BLaER1 treated with 17β-estradiol and CSF1 and Interleukin-3, amounts not matched to agents 10 nM and 100 nM (cell line): ENCODE data around the gene CFAP61.
A peak's percentile ranks its signal among the peaks of the same experiment; 100 is the strongest.

ENCODE experiments used
- H3K27ac ChIP-seq, 11 experiments: shearing (Covaris generic); formaldehyde crosslinking; 2 replicates each; pipeline ENCODE4 v1.8.1; 2022
- H3K27me3 ChIP-seq, 11 experiments: shearing (Covaris generic); formaldehyde crosslinking; 2 replicates each; pipeline ENCODE4 v1.8.1; 2022
- H3K36me3 ChIP-seq, 11 experiments: shearing (Covaris generic); formaldehyde crosslinking; 2 replicates each; pipeline ENCODE4 v1.8.1; 2022
- H3K4me1 ChIP-seq, 10 experiments: shearing (Covaris generic); formaldehyde crosslinking; 2 replicates each; pipeline ENCODE4 v1.8.1; 2022
- H3K4me2 ChIP-seq, 11 experiments: shearing (Covaris generic); formaldehyde crosslinking; 2 replicates each; pipeline ENCODE4 v1.8.1; 2022
- H3K4me3 ChIP-seq, 10 experiments: shearing (Covaris generic); formaldehyde crosslinking; 2 replicates each; pipeline ENCODE4 v1.8.1; 2022
- H3K9ac ChIP-seq, 11 experiments: shearing (Covaris generic); formaldehyde crosslinking; 2 replicates each; pipeline ENCODE4 v1.8.1; 2022
- H3K9me3 ChIP-seq, 11 experiments: shearing (Covaris generic); formaldehyde crosslinking; replicated peaks in 1 of 11; 2 replicates each; pipeline ENCODE4 v1.8.1; 2022
- H4K20me1 ChIP-seq, 11 experiments: shearing (Covaris generic); formaldehyde crosslinking; 2 replicates each; pipeline ENCODE4 v1.8.1; 2022
- Cebpa-rat ChIP-seq, 11 experiments: shearing (Covaris generic); IDR thresholded peaks; 2 replicates each; pipeline ENCODE4 v1.8.1; 2022

The CFAP61 gene

DNA sequence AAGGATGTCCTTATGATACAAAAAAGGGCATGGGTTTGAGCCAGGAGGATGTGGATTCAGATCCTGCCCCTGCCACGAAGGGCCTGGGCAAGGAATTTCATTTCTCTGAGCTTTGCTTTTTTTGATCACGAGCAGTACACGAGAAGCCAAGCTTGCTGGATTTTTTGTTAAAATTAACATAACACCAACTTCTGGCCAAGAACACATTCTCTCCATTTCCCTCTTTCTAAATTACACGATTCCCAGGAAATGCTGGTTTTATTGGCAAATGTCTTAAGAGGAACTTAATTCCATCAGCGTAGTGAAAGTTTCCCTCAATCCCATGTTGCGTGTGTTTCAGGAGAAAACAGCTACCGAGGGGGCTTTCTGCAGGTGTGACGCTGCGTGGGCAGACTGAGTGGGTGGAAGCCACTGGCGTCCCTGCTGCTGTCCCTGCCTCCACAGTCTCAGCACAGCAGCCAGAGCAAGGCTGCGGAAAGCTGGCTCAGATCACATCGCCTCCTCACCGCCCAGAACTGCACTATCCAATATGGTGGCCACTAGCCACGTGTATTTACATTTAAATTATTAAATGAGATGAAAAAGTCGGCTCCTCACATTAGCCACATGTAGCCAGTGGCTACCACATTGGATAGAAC lies 194.8 kb downstream of the CFAP61 start:
- H3K9me3 ChIP-seq, result peaks cover 23 to 42% (median 29%) of the 10 kb centered on the region in 11 experiments
- H3K36me3 ChIP-seq, result peaks cover 0 to 6% (median 0%) of the 10 kb centered on the region in 11 experiments; a peak in 1 of 22 replicates
- H4K20me1 ChIP-seq, result no peaks in the 10 kb centered on the region
- no peak overlapping the region for H3K9ac ChIP-seq
- no peak for TF ChIP-seq Cebpa-rat (IDR thresholded peaks at IDR 0.05)
- no peak overlapping the region for H3K27ac ChIP-seq
- H3K4me1 ChIP-seq, result peaks cover 0 to 9% (median 2%) of the 10 kb centered on the region in 10 experiments; a peak in 6 of 20 replicates
- no peaks in the 10 kb centered on the region for H3K27me3 ChIP-seq
- H3K4me3 ChIP-seq, result no peak overlapping the region
- H3K4me2 ChIP-seq, result no peak overlapping the region

DNA sequence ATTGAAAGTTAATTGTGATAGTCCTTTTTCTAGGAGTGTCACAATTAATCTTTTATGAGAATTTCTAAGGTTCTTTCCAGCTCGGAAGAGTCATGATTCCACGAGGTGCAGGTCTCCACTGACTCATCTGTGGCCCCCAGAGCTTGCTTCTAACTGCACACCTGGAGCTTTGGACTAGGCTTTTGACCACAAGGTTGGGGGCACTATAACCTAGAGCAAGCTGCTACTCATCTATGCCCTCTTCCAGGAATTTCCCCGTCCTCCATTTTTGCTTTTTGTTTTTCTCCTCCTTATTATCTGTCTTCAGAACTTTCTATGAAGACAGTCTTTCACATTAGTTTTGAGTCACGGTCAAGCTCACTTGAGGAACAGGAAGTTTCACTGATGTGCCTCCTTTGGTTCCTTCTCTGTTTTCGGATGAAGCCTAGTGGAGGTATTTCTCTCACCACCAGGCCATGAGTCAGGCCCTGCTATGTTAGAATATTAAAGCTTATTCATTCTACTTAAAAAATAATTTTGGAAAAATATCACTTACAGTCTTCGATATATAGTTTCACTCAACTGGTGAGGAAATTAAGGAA lies 196.4 kb downstream of the CFAP61 start:
- Histone ChIP-seq H3K27ac (no peak overlapping the region), H3K9me3 (peaks cover 18 to 28% (median 19%) of the 10 kb centered on the region in 11 experiments), H3K27me3 (no peaks in the 10 kb centered on the region), H3K9ac (no peak overlapping the region), H3K36me3 (peaks cover 0 to 6% (median 0%) of the 10 kb centered on the region in 11 experiments; a peak in 1 of 22 replicates), H3K4me2 (peak overlapping the region in 3 of 11 experiments; percentile 4 to 42 (median 41); a peak in 5 of 22 replicates), H4K20me1 (no peaks in the 10 kb centered on the region), H3K4me1 (peaks cover 0 to 9% (median 2%) of the 10 kb centered on the region in 10 experiments; a peak in 6 of 20 replicates), H3K4me3 (no peak overlapping the region)
- no peak for TF ChIP-seq Cebpa-rat (IDR thresholded peaks at IDR 0.05)

DNA sequence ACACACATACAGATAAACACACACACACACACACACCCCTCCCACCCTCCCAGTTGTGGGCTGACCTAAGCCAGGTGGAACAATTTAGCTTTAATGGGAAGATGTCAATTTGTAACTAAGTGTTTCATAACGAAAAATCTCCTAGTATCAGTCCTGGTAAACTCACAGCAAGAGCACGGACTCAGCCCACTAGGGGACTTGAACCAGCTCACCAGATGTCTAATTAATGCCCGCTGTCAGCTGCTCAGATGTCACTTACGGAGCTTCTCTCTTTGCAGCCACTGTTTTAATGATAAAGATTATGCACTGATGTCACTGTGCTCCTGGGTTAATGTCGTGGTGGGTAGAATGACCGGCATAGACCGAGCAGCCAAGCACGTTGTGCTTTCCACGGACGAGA lies 199.0 kb downstream of the CFAP61 start:
- H3K27me3 ChIP-seq, result no peaks in the 10 kb centered on the region
- H3K36me3 ChIP-seq, result no peaks in the 10 kb centered on the region
- no peak for TF ChIP-seq Cebpa-rat (IDR thresholded peaks at IDR 0.05)
- H3K4me1 ChIP-seq, result peaks cover 0 to 28% (median 8%) of the 10 kb centered on the region in 10 experiments; a peak in 11 of 20 replicates
- H4K20me1 ChIP-seq, result no peaks in the 10 kb centered on the region
- H3K27ac ChIP-seq, result no peak overlapping the region
- H3K9ac ChIP-seq, result no peak overlapping the region
- H3K9me3 ChIP-seq, result peaks cover 0 to 4% (median 0%) of the 10 kb centered on the region in 11 experiments; a peak in 2 of 22 replicates
- H3K4me3 ChIP-seq, result no peak overlapping the region
- no peak overlapping the region for H3K4me2 ChIP-seq

DNA sequence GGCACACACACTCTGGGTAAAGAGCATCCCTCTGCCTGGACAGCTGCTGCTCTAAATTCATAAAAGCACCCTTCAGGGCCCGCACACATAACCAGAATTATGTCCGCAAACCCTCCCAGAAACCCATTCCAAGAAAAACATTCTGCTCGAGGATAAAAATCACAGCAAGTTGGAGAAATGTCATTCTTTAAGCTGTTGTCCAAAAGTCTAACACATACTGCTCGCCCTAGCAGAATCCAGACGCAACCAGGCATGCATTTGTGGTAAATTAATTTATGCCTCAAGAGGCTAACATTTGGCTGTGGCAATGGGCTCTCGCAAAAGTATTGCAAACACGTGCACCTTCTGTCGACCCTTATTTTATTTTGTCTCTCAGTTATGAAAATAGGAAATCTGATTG lies 199.5 kb downstream of the CFAP61 start:
- Histone ChIP-seq H3K27me3 (no peaks in the 10 kb centered on the region), H3K4me3 (no peak overlapping the region), H3K4me2 (no peak overlapping the region), H3K36me3 (no peaks in the 10 kb centered on the region), H3K4me1 (peaks cover 0 to 28% (median 8%) of the 10 kb centered on the region in 10 experiments; a peak in 11 of 20 replicates), H4K20me1 (no peaks in the 10 kb centered on the region), H3K9me3 (peaks cover 0 to 8% (median 0%) of the 10 kb centered on the region in 11 experiments; a peak in 2 of 22 replicates), H3K27ac (no peak overlapping the region), H3K9ac (no peak overlapping the region)
- no peak for TF ChIP-seq Cebpa-rat (IDR thresholded peaks at IDR 0.05)

DNA sequence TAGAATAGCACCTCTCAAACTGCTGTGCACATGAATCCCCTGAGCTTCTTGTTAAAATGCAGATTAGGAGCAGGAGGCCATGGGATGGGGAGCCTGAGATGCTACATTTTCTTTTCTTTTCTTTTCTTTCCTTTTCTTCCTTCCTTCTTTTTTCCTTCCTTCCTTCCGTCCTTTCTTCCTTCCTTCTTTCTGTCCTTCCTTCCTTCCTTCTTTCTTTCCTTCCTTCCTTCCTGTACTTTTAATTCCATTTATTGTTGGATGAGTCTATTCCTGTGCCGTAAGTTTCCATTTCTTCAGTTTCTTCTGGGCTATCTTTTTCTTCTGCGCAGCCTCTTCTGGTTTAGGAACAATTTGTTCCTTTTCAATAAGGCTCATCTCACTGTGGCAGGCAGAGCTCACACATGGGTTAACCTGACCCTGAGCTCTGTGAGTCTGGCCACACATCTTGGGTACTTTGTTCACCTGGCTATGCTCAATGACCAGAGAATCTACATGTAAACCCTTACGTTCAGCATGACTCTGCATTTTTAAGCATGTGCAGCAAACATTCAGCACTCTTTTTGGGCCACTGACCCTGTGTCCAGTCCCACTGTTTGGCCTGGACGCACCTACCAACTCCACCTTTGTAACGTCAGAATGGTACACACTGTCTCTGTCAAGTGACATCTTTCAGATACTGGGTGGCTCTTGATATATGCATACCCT lies 200.9 kb downstream of the CFAP61 start:
- Histone ChIP-seq H3K4me3 (no peak overlapping the region), H3K4me2 (0 out of 22 replicates have a peak overlapping the region, but pooled peaks of 1 of the 11 experiments have one; percentile 2), H3K9me3 (peaks cover 0 to 9% (median 0%) of the 10 kb centered on the region in 11 experiments; a peak in 1 of 22 replicates), H3K27ac (no peak overlapping the region), H3K27me3 (no peaks in the 10 kb centered on the region), H3K4me1 (peaks cover 0 to 28% (median 8%) of the 10 kb centered on the region in 10 experiments; a peak in 11 of 20 replicates), H3K36me3 (no peaks in the 10 kb centered on the region), H4K20me1 (no peaks in the 10 kb centered on the region), H3K9ac (no peak overlapping the region)
- TF ChIP-seq Cebpa-rat (IDR thresholded peaks at IDR 0.05), result no peak

DNA sequence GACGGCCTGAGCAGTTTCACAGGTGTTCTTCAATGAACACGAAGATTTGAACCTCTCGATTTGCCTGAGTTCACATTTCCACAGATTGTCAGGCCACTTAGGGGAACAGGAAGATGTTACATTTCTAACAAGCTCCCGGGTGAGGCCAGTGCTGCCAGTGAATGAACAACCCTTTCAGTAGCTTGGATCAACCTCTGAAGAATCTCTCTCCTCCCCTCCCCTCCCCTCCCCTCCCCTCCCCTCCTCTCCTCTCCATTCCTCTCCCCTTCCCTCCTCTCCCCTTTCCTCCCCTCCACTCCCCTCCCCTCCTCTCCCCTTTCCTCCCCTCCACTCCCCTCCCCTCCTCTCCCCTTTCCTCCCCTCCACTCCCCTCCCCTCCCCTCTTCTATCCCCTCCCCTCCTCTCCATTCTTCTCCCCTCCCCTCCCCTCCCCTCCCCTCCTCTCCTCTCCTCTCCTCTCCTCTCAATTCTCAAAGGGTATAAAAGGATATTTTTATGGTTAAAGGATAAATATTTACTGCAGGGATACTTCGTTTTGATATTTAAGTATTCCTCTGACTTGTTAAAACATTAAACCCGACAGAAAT lies 201.5 kb downstream of the CFAP61 start:
- H4K20me1 ChIP-seq, result no peaks in the 10 kb centered on the region
- H3K4me3 ChIP-seq, result no peak overlapping the region
- no peak for TF ChIP-seq Cebpa-rat (IDR thresholded peaks at IDR 0.05)
- peaks cover 0 to 27% (median 5%) of the 10 kb centered on the region in 10 experiments; a peak in 10 of 20 replicates for H3K4me1 ChIP-seq
- H3K36me3 ChIP-seq, result no peaks in the 10 kb centered on the region
- H3K9me3 ChIP-seq, result peaks cover 0 to 9% (median 0%) of the 10 kb centered on the region in 11 experiments; a peak in 1 of 22 replicates
- peak overlapping the region in 2 of 11 experiments; percentile 43 to 58; a peak in 2 of 22 replicates for H3K27ac ChIP-seq
- no peaks in the 10 kb centered on the region for H3K27me3 ChIP-seq
- H3K9ac ChIP-seq, result no peak overlapping the region
- 0 out of 22 replicates have a peak overlapping the region, but pooled peaks of 1 of the 11 experiments have one; percentile 66 for H3K4me2 ChIP-seq

DNA sequence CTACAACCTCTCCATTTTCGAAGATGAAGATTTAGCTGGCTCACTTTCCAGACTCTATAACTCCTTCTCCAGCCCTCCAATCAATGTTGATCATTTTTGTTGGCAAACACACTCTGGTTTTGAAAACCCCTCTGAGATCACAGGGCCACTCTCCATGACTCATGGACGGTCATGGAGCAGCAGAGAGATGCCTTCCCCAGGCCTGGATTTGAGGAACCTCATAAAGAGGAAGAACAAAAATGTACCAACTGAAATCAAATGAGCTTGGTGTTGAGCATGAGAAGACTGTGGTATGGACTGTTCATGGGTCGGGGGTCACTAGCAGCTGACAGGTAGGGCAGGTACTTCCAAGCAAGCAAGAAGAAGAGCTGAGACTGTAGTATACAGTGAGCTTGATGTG lies 202.8 kb downstream of the CFAP61 start:
- Histone ChIP-seq H3K9ac (no peak overlapping the region), H3K4me3 (no peak overlapping the region), H3K4me2 (peak overlapping the region in 6 of 11 experiments; percentile 3 to 66 (median 30); a peak in 8 of 22 replicates), H3K36me3 (no peaks in the 10 kb centered on the region), H3K4me1 (peaks cover 0 to 36% (median 14%) of the 10 kb centered on the region in 10 experiments; a peak in 16 of 20 replicates), H3K27ac (peak overlapping the region in 4 of 11 experiments; percentile 13 to 58 (median 50); a peak in 6 of 22 replicates), H3K27me3 (no peaks in the 10 kb centered on the region), H4K20me1 (no peaks in the 10 kb centered on the region), H3K9me3 (peaks cover 0 to 9% (median 0%) of the 10 kb centered on the region in 11 experiments; a peak in 1 of 22 replicates)
- no peak for TF ChIP-seq Cebpa-rat (IDR thresholded peaks at IDR 0.05)

DNA sequence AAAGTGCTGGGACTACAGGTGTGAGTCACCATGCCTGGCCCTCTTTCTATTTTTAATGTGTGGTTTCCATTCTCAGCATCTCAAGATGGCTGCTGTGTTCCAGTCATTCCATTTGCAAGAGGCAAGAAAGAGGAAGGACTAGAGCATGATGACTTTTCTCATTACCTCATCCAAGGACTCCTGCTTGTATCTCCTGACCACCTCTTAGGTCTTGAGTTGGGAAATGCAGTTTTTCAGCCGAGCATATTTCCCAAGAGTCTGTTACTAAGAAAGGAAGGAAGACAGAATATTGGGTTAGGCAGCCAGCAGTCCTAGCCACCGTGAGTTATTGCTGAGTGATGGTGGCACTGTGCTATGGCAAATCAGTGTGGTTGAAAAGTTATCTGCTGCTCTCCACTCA lies 207.2 kb downstream of the CFAP61 start:
- Histone ChIP-seq H3K4me3 (no peak overlapping the region), H3K9ac (peak overlapping the region in 2 of 11 experiments; percentile 3 to 18; a peak in 2 of 22 replicates), H3K27me3 (no peaks in the 10 kb centered on the region), H3K9me3 (peaks cover 0 to 6% (median 0%) of the 10 kb centered on the region in 11 experiments; a peak in 1 of 22 replicates), H3K4me1 (peaks cover 14 to 53% (median 31%) of the 10 kb centered on the region in 10 experiments), H3K4me2 (peak overlapping the region; percentile 13 to 73 (median 47); a peak in 20 of 22 replicates), H4K20me1 (no peaks in the 10 kb centered on the region), H3K36me3 (no peaks in the 10 kb centered on the region), H3K27ac (peak overlapping the region in 8 of 11 experiments; percentile 18 to 77 (median 61); a peak in 14 of 22 replicates)
- TF ChIP-seq Cebpa-rat (IDR thresholded peaks at IDR 0.05), result peak in 7 of 11 experiments; percentile 21 to 67 (median 41); a peak in 6 of 22 replicates
